IMR-90 (cell line): ENCODE measurements around the gene ADCY2. TPM values are rescaled to one million over a fixed set of nuclear protein-coding genes. Genes with fewer than 3 reads are reported as not detected.

Experiments
- ATAC-seq: fragments of 200-7000 bp; cut with Tn5 transposase; 2 replicates; pipeline ENCODE4 v1.9.1; 2020; ENCODE audit warnings: low read depth, mild to moderate bottlenecking, moderate library complexity
- BruUV-seq: library from RNA; stranded (reverse); fragments of 400-500 nt; replicated peaks from 2 replicates; lab custom pipeline; 2021; lab: Mats Ljungman, UMichigan
- CTCF ChIA-PET: fragments of 300-600 bp; formaldehyde crosslinking; extraction: SDS; loops from one replicate; lab custom pipeline; 2021; ENCODE audit warnings: antibody characterized with exemption; lab: Yijun Ruan, JAX
- POLR2A ChIA-PET: fragments of 300-600 bp; sonication (Branson Sonifier 250); formaldehyde crosslinking; loops from one replicate; lab custom pipeline; 2022; ENCODE audit warnings: antibody characterized with exemption; ENCODE audit not compliant: unreplicated experiment; lab: Charles Lee
- DNase-seq: peaks from one replicate; pipeline ENCODE4 v3.0.0; 2013
- H2AFZ ChIP-seq: replicated peaks from 2 replicates; pipeline ENCODE3; 2013; ENCODE audit warnings: low read length, mild to moderate bottlenecking; ENCODE audit not compliant: poor library complexity
- H2AK5ac ChIP-seq: 2 replicates; pipeline ENCODE4 v1.6.1; 2013; ENCODE audit warnings: low read depth, low read length, inconsistent platforms
- H2AK9ac ChIP-seq: replicated peaks from 2 replicates; pipeline ENCODE3; 2013; ENCODE audit warnings: mild to moderate bottlenecking, low read depth, low read length, moderate library complexity; ENCODE audit not compliant: poor library complexity
- H2BK120ac ChIP-seq: 2 replicates; pipeline ENCODE4 v1.6.1; 2013; ENCODE audit warnings: low read depth, low read length, inconsistent platforms
- H2BK15ac ChIP-seq: 3 replicates; pipeline ENCODE4 v1.6.1; 2013; ENCODE audit warnings: low read depth, low read length, inconsistent platforms
- H2BK20ac ChIP-seq: 2 replicates; pipeline ENCODE4 v1.6.1; 2013; ENCODE audit warnings: low read depth, mild to moderate bottlenecking, inconsistent platforms, low read length, moderate library complexity
- H2BK5ac ChIP-seq: 2 replicates; pipeline ENCODE4 v1.6.1; 2013; ENCODE audit warnings: mild to moderate bottlenecking, low read depth, low read length, inconsistent platforms; ENCODE audit not compliant: poor library complexity, severe bottlenecking
- H3K14ac ChIP-seq: replicated peaks from 2 replicates; pipeline ENCODE4 v1.6.1; 2013; ENCODE audit warnings: low read depth, low read length, inconsistent platforms
- H3K18ac ChIP-seq: 2 replicates; pipeline ENCODE4 v1.6.1; 2013; ENCODE audit warnings: low read depth, low read length, control low read depth
- H3K23ac ChIP-seq: 2 replicates; pipeline ENCODE4 v1.6.1; 2013; ENCODE audit warnings: low read depth, low read length, inconsistent platforms
- H3K27ac ChIP-seq: 2 replicates; pipeline ENCODE4 v1.5.1; 2013; ENCODE audit warnings: mild to moderate bottlenecking, control low read depth, low read length; ENCODE audit not compliant: insufficient read depth
- H3K27me3 ChIP-seq: 2 replicates; pipeline ENCODE4 v1.6.1; 2013; ENCODE audit warnings: low read length; ENCODE audit not compliant: control insufficient read depth, insufficient read depth
- H3K36me3 ChIP-seq: 2 replicates; pipeline ENCODE4 v1.6.1; 2013; ENCODE audit warnings: low read length, mixed read lengths; ENCODE audit not compliant: control insufficient read depth, insufficient read depth
- H3K4ac ChIP-seq: 2 replicates; pipeline ENCODE4 v1.6.1; 2013; ENCODE audit warnings: low read depth, low read length, inconsistent platforms
- H3K4me1 ChIP-seq: 2 replicates; pipeline ENCODE4 v1.6.1; 2013; ENCODE audit warnings: low read length, mixed read lengths; ENCODE audit not compliant: control insufficient read depth, insufficient read depth
- H3K4me2 ChIP-seq: 2 replicates; pipeline ENCODE4 v1.6.1; 2013; ENCODE audit warnings: low read depth, mild to moderate bottlenecking, control low read depth, low read length, moderate library complexity
- H3K4me3 ChIP-seq: 2 replicates; pipeline ENCODE4 v1.5.1; 2013; ENCODE audit warnings: low read depth, mild to moderate bottlenecking, control low read depth, low read length, moderate library complexity; ENCODE audit not compliant: insufficient read depth
- H3K56ac ChIP-seq: 2 replicates; pipeline ENCODE4 v1.6.1; 2013; ENCODE audit warnings: low read length, inconsistent platforms; ENCODE audit not compliant: insufficient read depth; ENCODE audit errors: extremely low read depth
- H3K79me1 ChIP-seq, 2 experiments: 2 replicates each; pipeline ENCODE4 v1.6.1; 2013; ENCODE audit warnings: low read length in 2 of 2, inconsistent platforms in 1 of 2, low read depth in 1 of 2
- H3K9ac ChIP-seq: 2 replicates; pipeline ENCODE4 v1.6.1; 2013; ENCODE audit warnings: low read depth, low read length, control low read depth
- H3K9me1 ChIP-seq: 2 replicates; pipeline ENCODE4 v1.6.1; 2013; ENCODE audit warnings: low read length, inconsistent platforms; ENCODE audit not compliant: insufficient read depth
- H3K9me3 ChIP-seq: 2 replicates; pipeline ENCODE4 v1.6.1; 2013; ENCODE audit warnings: low read length; ENCODE audit not compliant: control insufficient read depth, insufficient read depth
- H4K20me1 ChIP-seq: 2 replicates; pipeline ENCODE4 v1.6.1; 2013; ENCODE audit warnings: low read length, inconsistent platforms; ENCODE audit not compliant: insufficient read depth
- H4K5ac ChIP-seq: 2 replicates; pipeline ENCODE4 v1.6.1; 2013; ENCODE audit warnings: mild to moderate bottlenecking, low read depth, low read length, control low read depth
- H4K8ac ChIP-seq, 2 experiments: 2 replicates each; pipeline ENCODE4 v1.6.1; 2013; ENCODE audit warnings: low read depth in 2 of 2, low read length in 2 of 2, control low read depth in 1 of 2, inconsistent platforms in 1 of 2
- H4K91ac ChIP-seq: 2 replicates; pipeline ENCODE4 v1.6.1; 2013; ENCODE audit warnings: low read depth, low read length, inconsistent platforms; ENCODE audit not compliant: insufficient read depth
- BHLHE40 ChIP-seq: fragments of 150-350 bp; IDR thresholded peaks from 2 replicates; pipeline ENCODE4 v1.6.1; 2016; ENCODE audit warnings: mild to moderate bottlenecking, low read depth, low read length
- CEBPB ChIP-seq: IDR thresholded peaks from 2 replicates; pipeline ENCODE4 v1.6.1; 2012; ENCODE audit warnings: low read depth, low read length, improper control_type of control experiment
- CHD1 ChIP-seq: IDR thresholded peaks from 2 replicates; pipeline ENCODE4 v1.6.1; 2012; ENCODE audit warnings: low read depth, low read length, improper control_type of control experiment
- FOS ChIP-seq: fragments of 150-350 bp; IDR thresholded peaks from 2 replicates; pipeline ENCODE4 v1.6.1; 2016; ENCODE audit warnings: low read depth, low read length
- MAFK ChIP-seq: IDR thresholded peaks from 2 replicates; pipeline ENCODE4 v1.6.1; 2012; ENCODE audit warnings: low read depth, low read length, improper control_type of control experiment
- MAZ ChIP-seq: IDR thresholded peaks from 2 replicates; pipeline ENCODE4 v1.6.1; 2012; ENCODE audit warnings: low read depth, mild to moderate bottlenecking, low read length, improper control_type of control experiment, moderate library complexity, borderline replicate concordance
- MXI1 ChIP-seq: IDR thresholded peaks from 2 replicates; pipeline ENCODE4 v1.6.1; 2012; ENCODE audit warnings: low read depth, mild to moderate bottlenecking, low read length, moderate library complexity, borderline replicate concordance
- NFE2L2 ChIP-seq: fragments of 150-350 bp; IDR thresholded peaks from 2 replicates; pipeline ENCODE4 v1.6.1; 2016; ENCODE audit warnings: low read depth, mild to moderate bottlenecking, low read length
- POLR2A ChIP-seq: IDR thresholded peaks from 2 replicates; pipeline ENCODE4 v1.6.1; 2012; ENCODE audit warnings: mild to moderate bottlenecking, low read depth, low read length
- RAD21 ChIP-seq: IDR thresholded peaks from 2 replicates; pipeline ENCODE4 v1.6.1; 2012; ENCODE audit warnings: low read length, improper control_type of control experiment
- RCOR1 ChIP-seq: IDR thresholded peaks from 2 replicates; pipeline ENCODE4 v1.6.1; 2012; ENCODE audit warnings: mild to moderate bottlenecking, low read length, improper control_type of control experiment; ENCODE audit not compliant: insufficient replicate concordance
- RFX5 ChIP-seq: IDR thresholded peaks from 2 replicates; pipeline ENCODE4 v1.8.0; 2012; ENCODE audit warnings: low read depth, mild to moderate bottlenecking, low read length, moderate library complexity
- SMC3 ChIP-seq: fragments of 150-350 bp; IDR thresholded peaks from 2 replicates; pipeline ENCODE4 v1.6.1; 2016; ENCODE audit warnings: low read depth, mild to moderate bottlenecking, antibody characterized with exemption, low read length, moderate library complexity
- WGBS, 2 experiments: methylation state at CpG; one replicate each; pipeline versions ENCODE4 v1.1.5 to v1.1.7; 2013; ENCODE audit warnings: missing lambda C conversion rate in 2 of 2; ENCODE audit not compliant: insufficient read length in 1 of 2; ENCODE audit errors: extremely low coverage in 2 of 2; 5-methylcytosine and 5-hydroxymethylcytosine counted together
- dilution Hi-C: fragments of 300-500 bp; cut with HindIII; formaldehyde crosslinking; loops from one replicate; pipeline ENCODE4 v1.14.3; 2018; ENCODE audit warnings: low sequenced_read_pairs; ENCODE audit not compliant: unreplicated experiment
- in situ Hi-C: fragments of 300-500 bp; cut with MboI; formaldehyde crosslinking; loops from 3 replicates; pipeline ENCODE4 v1.14.3; 2019; ENCODE audit warnings: low sequenced_read_pairs, inconsistent platforms, mixed read lengths
- intact Hi-C: fragments of 100-400 bp; cut with micrococcal nuclease; formaldehyde crosslinking; loops from 2 replicates; pipeline ENCODE4 v1.10.0; 2022
- polyA plus RNA-seq, 3 experiments: library from polyadenylated mRNA; depleted of rRNA; stranded (reverse); fragments of >200 nt; gene quantifications; 2 replicates each; pipeline ENCODE4 v1.2.3, GENCODE V29; 2012; ENCODE audit warnings: low replicate concordance in 1 of 3
- total RNA-seq: library from RNA; depleted of rRNA; stranded (reverse); fragments of >200 nt; gene quantifications from 2 replicates; pipeline ENCODE4 v1.2.3, GENCODE V29; 2012
- TF ChIP-seq, protein P1 (sequence below): fragments of 150-350 bp; IDR thresholded peaks from 2 replicates; pipeline ENCODE4 v1.6.1; 2017; ENCODE audit warnings: mild to moderate bottlenecking, antibody characterized with exemption, low read length, low read depth
- TF ChIP-seq, protein P2 (sequence below): fragments of 150-350 bp; IDR thresholded peaks from 2 replicates; pipeline ENCODE4 v1.6.1; 2016; ENCODE audit warnings: low read depth, mild to moderate bottlenecking, low read length, moderate library complexity, borderline replicate concordance
- TF ChIP-seq, protein P3 (sequence below): conservative IDR thresholded peaks from 2 replicates; pipeline ENCODE4 v1.5.1; 2012; ENCODE audit warnings: mild to moderate bottlenecking, low read depth, low read length, improper control_type of control experiment

ADCY2 gene
- total and polyA plus RNA-seq, 2 of the 4 experiments (the other 2 are of a cell fraction) = not detected

DNA sequence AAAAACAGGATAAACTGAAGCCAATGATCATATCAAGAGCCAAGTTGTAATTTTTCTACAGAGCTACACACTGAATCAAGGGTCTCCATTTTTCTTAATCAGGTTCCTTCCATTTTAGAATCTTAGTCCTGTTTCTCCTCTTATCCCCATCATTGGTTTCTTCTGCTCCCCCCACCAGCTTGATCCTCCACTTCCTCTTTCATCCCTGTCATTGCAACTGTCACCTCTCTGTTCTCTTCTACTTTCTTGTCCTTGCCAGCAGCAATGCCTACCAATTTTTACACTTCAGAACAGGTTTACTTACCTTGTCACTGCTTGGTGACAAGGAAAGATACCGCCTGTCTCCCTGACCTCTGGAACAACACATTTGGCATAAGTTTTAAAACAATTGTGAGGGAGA is 357.7 kb downstream of the ADCY2 start:
- DNase-seq (no peak), ATAC-seq (no peak)
- Histone ChIP-seq H2BK15ac (no peak overlapping the region), H3K14ac (no peak overlapping the region), H4K8ac (no peak overlapping the region), H3K4me3 (no peak overlapping the region), H4K20me1 (no peaks in the 10 kb centered on the region), H2AK5ac (no peak overlapping the region), H3K27me3 (no peaks in the 10 kb centered on the region), H3K4me1 (no peaks in the 10 kb centered on the region), H3K36me3 (no peaks in the 10 kb centered on the region), H3K9ac (no peak overlapping the region), H4K91ac (no peak overlapping the region), H3K4ac (no peak overlapping the region), H2BK5ac (no peak overlapping the region), H3K18ac (no peak overlapping the region), H3K23ac (no peak overlapping the region), H3K4me2 (no peak overlapping the region), H2AK9ac (no peak overlapping the region), H2AFZ (no peak overlapping the region), H3K27ac (no peak overlapping the region), H3K9me3 (no peaks in the 10 kb centered on the region), H4K5ac (no peak overlapping the region), H2BK20ac (no peak overlapping the region), H2BK120ac (no peak overlapping the region), H3K9me1 (no peaks in the 10 kb centered on the region), H3K79me1 (no peaks in the 10 kb centered on the region), H3K56ac (no peak overlapping the region)
- no CpG with 5 or more reads among the region's 1 CpG for WGBS, 2 experiments
- BruUV-seq = no TSS peak
- CTCF ChIA-PET = no interaction called here
- no peak for TF ChIP-seq RCOR1
- TF ChIP-seq CHD1 = no peak
- TF ChIP-seq, protein P1, sequence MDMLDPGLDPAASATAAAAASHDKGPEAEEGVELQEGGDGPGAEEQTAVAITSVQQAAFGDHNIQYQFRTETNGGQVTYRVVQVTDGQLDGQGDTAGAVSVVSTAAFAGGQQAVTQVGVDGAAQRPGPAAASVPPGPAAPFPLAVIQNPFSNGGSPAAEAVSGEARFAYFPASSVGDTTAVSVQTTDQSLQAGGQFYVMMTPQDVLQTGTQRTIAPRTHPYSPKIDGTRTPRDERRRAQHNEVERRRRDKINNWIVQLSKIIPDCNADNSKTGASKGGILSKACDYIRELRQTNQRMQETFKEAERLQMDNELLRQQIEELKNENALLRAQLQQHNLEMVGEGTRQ = no peak
- TF ChIP-seq RFX5 = no peak
- TF ChIP-seq, protein P2, sequence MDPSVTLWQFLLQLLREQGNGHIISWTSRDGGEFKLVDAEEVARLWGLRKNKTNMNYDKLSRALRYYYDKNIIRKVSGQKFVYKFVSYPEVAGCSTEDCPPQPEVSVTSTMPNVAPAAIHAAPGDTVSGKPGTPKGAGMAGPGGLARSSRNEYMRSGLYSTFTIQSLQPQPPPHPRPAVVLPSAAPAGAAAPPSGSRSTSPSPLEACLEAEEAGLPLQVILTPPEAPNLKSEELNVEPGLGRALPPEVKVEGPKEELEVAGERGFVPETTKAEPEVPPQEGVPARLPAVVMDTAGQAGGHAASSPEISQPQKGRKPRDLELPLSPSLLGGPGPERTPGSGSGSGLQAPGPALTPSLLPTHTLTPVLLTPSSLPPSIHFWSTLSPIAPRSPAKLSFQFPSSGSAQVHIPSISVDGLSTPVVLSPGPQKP = no peak
- TF ChIP-seq BHLHE40 = no peak
- TF ChIP-seq NFE2L2 = no peak
- no peak for TF ChIP-seq SMC3
- TF ChIP-seq POLR2A = no peak
- TF ChIP-seq, protein P3, sequence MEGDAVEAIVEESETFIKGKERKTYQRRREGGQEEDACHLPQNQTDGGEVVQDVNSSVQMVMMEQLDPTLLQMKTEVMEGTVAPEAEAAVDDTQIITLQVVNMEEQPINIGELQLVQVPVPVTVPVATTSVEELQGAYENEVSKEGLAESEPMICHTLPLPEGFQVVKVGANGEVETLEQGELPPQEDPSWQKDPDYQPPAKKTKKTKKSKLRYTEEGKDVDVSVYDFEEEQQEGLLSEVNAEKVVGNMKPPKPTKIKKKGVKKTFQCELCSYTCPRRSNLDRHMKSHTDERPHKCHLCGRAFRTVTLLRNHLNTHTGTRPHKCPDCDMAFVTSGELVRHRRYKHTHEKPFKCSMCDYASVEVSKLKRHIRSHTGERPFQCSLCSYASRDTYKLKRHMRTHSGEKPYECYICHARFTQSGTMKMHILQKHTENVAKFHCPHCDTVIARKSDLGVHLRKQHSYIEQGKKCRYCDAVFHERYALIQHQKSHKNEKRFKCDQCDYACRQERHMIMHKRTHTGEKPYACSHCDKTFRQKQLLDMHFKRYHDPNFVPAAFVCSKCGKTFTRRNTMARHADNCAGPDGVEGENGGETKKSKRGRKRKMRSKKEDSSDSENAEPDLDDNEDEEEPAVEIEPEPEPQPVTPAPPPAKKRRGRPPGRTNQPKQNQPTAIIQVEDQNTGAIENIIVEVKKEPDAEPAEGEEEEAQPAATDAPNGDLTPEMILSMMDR = no peak
- TF ChIP-seq MXI1 = no peak
- TF ChIP-seq MAZ = no peak
- TF ChIP-seq CEBPB = no peak
- no peak for TF ChIP-seq MAFK
- no peak for TF ChIP-seq RAD21
- no peak for TF ChIP-seq FOS
- POLR2A ChIA-PET = no interaction called here
- in situ Hi-C loops (no loop called here), intact Hi-C loops (no loop called here), dilution Hi-C loops (no loop called here)
